ENCODE data around the gene PDHX.
"Not testable (repeated sequence)": the region's sequence is repeated elsewhere in the genome, so short reads cannot be mapped to it uniquely, and the experiment has no call there.

PDHX gene

GRCh38 chr11:34911676-34912075, 4.7 kb upstream of the PDHX start:
- DNase-seq: no peak

DNA sequence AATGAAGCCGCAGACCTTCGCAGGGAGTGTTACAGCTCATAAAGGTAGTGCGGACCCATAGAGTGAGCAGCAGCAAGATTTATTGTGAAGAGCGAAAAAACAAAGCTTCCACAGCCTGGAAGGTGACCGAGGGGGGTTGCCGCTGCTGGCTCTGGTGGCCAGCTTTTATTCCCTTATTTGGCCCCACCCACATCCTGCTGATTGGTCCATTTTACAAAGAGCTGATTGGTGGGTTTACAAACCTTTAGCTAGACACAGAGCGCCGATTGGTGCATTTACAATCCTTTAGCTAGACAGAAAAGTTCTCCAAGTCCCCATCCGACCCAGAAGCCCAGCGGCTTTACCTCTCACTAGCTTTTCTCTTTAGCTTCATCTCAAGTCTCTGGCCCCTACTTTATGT, 2.9 kb upstream of the PDHX start:
- DNase-seq: not testable (repeated sequence)

- no peak for DNase-seq
Observed at GRCh38 chr11:34915136-34916014, 1.0 kb upstream of the PDHX start.

DNA sequence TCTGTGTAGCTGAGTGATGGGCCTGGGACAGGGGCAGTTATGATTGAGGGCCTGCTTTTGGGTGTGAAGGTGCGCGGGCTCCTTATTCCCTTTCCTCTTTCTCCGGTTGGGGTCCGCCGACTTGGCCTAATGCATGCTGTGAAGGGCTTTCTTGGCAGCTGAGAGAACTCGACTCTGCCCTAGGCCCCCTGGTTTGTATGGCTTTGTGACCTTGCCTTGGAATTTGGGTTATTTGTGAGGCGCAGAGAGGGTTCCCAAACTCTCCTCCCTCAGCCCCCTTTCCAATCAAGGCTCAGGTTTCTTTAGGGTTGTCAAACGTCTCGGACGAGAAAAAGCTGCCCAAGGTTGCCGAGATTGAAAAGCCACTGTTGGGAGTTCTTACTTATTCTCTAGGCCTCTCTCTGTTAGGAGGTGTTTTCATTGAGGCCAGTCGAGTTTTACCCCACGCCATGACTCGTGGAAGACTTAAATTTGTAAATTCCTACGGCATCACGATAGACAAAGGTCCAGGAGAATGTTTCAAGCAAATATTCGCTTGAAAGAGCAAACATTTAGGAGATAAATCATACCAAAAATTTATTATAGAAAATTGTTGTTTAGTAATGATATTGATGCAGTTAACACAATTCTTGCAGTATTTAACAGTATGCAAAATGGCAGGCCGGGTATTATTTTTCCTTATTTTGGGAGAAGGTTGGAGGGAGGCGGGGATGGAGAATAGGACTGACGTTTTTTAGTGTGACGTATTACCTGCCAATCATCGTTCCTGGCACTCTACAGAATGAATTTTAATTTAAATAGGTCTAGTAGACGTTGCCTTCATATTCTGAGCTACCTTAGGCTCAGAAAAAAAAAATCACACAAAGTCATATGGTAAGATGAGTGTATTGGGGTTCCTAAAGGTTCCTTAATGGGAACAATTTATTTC, 689 bp downstream of the PDHX start:
- DNase-seq: no peak

- no peak for DNase-seq
Observed at GRCh38 chr11:34921156-34921555, 4.7 kb downstream of the PDHX start.

DNA sequence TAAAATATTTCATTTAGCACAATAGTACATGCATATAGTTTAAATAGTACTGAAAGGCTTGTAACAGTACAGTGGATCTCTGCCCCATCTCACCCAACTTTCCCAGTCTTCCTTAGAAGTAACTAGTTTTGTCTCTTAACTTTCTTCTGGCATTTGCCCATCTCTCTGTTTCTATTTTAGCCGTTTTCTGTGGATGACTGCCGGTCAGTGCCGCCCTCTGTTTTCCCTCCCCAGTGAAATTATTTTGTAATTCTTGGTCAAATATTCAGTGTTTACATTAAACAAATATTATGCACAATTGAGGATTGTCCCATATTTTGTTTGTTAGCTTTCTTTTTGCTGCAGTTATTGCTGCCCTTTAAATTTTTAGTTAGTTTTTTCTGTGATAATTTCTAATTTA, 8.3 kb downstream of the PDHX start:
- no peak for DNase-seq

DNA sequence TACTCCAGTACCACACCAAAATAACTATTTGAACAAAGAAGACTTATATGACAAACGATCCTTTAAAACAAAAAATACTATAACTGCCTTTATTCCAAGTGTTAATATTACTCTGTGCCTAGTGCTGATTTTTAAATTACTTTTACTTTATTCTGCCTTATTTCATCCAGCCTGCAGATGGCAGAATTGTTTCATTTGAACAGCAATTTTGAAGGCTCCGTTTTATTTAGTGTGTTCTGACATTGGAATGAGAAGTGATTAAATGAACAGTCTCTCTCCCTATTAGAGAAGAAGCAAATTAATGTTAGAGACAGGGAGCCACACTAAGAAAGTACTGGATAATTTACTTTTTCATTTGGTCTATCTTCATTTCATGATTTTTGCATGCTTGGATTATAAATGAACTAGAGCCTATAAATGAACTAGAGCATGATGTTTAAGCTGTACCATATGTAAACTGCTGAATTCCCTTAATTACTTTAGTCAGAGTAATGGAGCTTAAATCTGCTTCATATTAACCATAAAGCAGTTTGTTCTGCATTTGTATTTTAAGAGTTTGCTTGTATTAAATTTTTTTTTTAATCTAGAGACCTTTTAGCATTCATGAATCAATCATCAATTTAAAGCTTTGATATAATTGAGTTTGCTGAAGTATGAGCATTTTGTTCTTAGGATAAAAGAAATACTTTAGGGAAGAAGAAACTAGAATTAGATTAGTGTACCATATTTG, 9.8 kb downstream of the PDHX start:
- DNase-seq: no peak

GRCh38 chr11:34926831-34927132, 10.4 kb downstream of the PDHX start:
- DNase-seq: no peak

- DNase-seq: no peak
Observed at GRCh38 chr11:34928268-34928959, 12.0 kb downstream of the PDHX start.

- DNase-seq: no peak
Observed at GRCh38 chr11:34928960-34929680, 12.7 kb downstream of the PDHX start.

DNA sequence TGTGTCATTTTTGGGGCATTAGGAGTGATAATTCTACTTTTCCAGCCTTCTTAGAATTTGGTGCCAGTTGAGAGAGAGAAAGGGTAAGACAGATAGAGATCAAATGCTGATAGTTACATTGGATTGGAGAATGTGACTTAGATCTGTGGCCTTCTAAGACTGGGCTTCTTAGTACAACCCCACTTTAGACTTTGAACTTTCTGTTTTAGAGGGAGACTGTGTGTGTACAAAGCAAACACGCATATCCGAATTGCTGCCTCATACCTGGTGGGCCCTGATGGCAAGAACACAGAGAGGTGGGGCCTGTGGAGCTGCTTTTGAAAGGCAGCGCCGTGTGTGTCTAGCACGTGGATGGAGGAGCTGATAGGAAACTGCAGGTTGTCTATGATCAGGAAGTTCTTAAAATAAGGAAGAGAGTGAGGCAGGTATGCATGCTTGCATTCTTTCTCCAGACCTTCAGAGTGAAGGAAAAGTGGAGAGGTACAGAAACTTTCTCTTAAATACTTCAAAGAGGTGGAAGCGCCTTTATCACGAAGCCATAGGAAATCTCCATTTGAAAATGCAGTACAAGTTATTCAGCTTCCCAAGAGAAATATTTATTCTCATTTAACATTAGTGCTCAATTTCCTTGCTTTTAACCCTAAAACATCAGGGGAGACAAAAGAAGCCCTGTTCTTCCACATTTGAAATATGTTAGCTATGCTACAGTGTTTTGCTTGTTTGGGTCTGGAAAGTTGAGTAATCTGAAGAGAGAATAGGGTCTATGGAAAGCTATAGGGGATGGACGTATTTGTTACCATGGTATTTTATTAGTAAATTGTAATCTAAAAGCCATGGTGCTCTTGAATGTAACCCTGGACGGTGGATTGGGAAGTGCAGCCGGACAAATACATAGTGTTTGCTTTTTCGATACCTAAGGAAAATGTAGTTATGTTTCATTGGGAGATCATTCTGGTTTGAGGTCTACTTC, 13.7 kb downstream of the PDHX start:
- DNase-seq: no peak

GRCh38 chr11:34936945-34937629, 20.7 kb downstream of the PDHX start:
- no peak for DNase-seq

DNA sequence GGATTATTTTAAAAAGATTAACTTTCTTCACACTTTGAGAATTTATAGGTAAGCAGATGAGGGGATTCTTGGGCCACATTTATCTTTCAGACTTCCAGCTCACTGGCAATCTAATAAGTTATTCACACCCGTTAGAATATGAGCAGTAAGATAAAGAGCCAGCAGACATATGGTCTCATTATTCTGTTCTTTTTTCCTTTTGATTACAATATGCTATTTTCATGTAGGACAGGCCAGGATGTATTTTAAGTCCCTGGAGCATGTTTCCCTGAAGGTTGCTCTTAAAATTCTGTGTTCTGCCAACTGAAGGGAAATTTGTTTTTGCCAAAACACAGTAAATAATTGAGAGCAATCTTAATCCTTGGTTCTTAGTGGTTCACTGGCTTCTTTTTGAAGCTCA, 22.2 kb downstream of the PDHX start:
- no peak for DNase-seq

- DNase-seq: no peak
Observed at GRCh38 chr11:34940026-34940677, 23.7 kb downstream of the PDHX start.

GRCh38 chr11:34941688-34942087, 25.3 kb downstream of the PDHX start:
- DNase-seq: no peak

DNA sequence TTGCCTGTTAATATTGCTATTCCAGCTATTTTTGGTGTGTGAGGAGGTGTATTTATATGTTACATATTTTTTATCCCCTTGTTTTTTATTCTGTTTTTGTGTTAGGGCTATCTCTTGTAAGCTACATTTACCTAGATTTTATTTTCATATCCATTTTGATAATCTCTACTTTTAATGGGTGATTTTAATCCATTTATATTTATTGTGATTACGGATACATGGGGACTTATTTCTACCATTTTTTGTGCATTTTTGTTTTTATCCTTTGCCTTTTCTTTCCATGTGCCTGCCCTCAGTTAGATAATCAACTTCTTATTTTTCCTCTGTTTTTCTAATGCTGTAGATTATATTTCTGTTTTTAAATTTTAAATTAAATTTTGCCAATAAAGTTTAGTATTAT, 28.3 kb downstream of the PDHX start:
- no peak for DNase-seq

DNA sequence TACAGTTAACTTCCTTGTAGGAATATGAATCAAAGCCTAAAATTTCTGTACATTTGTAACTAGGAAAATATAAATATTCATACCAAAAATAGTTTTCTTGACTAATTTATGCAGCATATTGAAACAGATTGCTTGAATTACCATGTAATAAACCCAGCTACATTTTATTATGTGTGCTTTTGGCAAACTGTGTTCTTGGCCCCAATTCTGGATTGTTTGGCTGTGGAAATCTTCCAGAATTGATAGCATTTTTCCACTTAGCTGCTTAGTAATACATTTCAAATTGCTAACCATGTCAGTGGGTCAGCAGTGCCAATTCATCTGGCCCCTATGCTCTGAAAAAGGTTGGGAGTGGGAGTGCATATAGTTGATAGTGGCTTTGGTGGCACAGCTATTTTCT, 32.3 kb downstream of the PDHX start:
- no peak for DNase-seq

GRCh38 chr11:34953955-34954354, 37.5 kb downstream of the PDHX start:
- no peak for DNase-seq

DNA sequence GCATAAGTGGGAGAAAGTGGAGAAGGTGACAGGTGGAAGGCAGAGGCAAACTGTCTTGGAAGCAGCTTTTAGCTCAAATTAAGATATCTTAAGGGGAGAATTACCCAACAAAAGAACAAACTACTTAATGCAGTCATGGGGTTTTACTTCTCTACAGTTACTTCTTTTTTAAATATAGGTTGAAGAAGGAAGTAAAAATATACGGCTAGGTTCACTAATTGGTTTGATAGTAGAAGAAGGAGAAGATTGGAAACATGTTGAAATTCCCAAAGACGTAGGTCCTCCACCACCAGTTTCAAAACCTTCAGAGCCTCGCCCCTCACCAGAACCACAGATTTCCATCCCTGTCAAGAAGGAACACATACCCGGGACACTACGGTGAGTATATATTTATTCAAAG, 40.8 kb downstream of the PDHX start:
- DNase-seq: no peak

DNA sequence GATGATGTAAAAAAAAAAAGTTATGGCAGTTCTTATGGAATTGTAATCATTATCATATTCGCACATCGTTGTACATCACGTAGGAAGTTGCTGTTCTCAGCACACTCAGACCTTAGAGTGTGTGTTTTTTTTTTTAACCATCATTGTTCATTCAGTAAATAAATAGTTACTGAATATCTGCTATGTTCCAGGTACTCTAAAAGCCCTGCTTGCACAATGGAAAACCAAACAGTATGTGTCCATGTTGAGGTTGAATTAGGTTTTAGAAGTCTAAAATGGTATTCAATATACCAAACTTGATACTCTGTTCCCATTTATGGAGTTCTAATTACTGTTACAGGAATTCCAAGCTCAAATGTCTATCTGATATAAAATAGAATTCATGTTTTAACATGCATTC, 41.2 kb downstream of the PDHX start:
- no peak for DNase-seq

Data from activated CD8-positive, alpha-beta memory T cell treated with anti-CD3 and anti-CD28 coated beads, Interleukin-2, amount 50 U/mL, for 4 hours (primary cell).